CD4-positive, alpha-beta T cell treated with Interleukin-6 for 4 hours (primary cell): Measurements from ENCODE around the gene GPC3.

Experiments
- DNase-seq: peaks from one replicate; pipeline ENCODE4 v3.0.0-alpha.2; 2020; ENCODE audit warnings: mixed read lengths

Gene GPC3

GRCh38 chrX:133965321-133965720 is 20.1 kb downstream of the GPC3 start:
- no peak for DNase-seq

GRCh38 chrX:133961046-133961445 is 24.3 kb downstream of the GPC3 start:
- no peak for DNase-seq

- no peak for DNase-seq
Measured at GRCh38 chrX:133959972-133960371, 25.4 kb downstream of the GPC3 start.

GRCh38 chrX:133958997-133959688 is 26.3 kb downstream of the GPC3 start:
- no peak for DNase-seq

- no peak for DNase-seq
Measured at GRCh38 chrX:133956570-133957340, 28.6 kb downstream of the GPC3 start.

GRCh38 chrX:133953785-133954355 is 31.5 kb downstream of the GPC3 start:
- DNase-seq: no peak

- no peak for DNase-seq
Measured at GRCh38 chrX:133953078-133953477, 32.3 kb downstream of the GPC3 start.

GRCh38 chrX:133951098-133951497 is 34.3 kb downstream of the GPC3 start:
- no peak for DNase-seq

GRCh38 chrX:133950214-133950613 is 35.2 kb downstream of the GPC3 start:
- no peak for DNase-seq

GRCh38 chrX:133948895-133949294 is 36.5 kb downstream of the GPC3 start:
- DNase-seq: no peak

GRCh38 chrX:133947996-133948395 is 37.4 kb downstream of the GPC3 start:
- DNase-seq: no peak

GRCh38 chrX:133947022-133947421 is 38.4 kb downstream of the GPC3 start:
- DNase-seq: no peak

- no peak for DNase-seq
Measured at GRCh38 chrX:133943507-133943906, 41.9 kb downstream of the GPC3 start.

GRCh38 chrX:133939655-133940302 is 45.6 kb downstream of the GPC3 start:
- no peak for DNase-seq

- DNase-seq: no peak
Measured at GRCh38 chrX:133938530-133938929, 46.9 kb downstream of the GPC3 start.

- no peak for DNase-seq
Measured at GRCh38 chrX:133937022-133937421, 48.4 kb downstream of the GPC3 start.

- no peak for DNase-seq
Measured at GRCh38 chrX:133935076-133935475, 50.3 kb downstream of the GPC3 start.

GRCh38 chrX:133933316-133933715 is 52.1 kb downstream of the GPC3 start:
- no peak for DNase-seq

- no peak for DNase-seq
Measured at GRCh38 chrX:133929836-133930464, 55.4 kb downstream of the GPC3 start.

- DNase-seq: no peak
Measured at GRCh38 chrX:133928365-133928764, 57.0 kb downstream of the GPC3 start.

GRCh38 chrX:133926809-133927208 is 58.6 kb downstream of the GPC3 start:
- no peak for DNase-seq

GRCh38 chrX:133926099-133926498 is 59.3 kb downstream of the GPC3 start:
- DNase-seq: no peak

GRCh38 chrX:133924548-133924947 is 60.8 kb downstream of the GPC3 start:
- DNase-seq: no peak
